KMS-11 (cell line): ENCODE results near the gene TSPAN5.
A peak's percentile ranks its signal among the peaks of the same experiment; 100 is the strongest.

Experiments used
- H2AFZ ChIP-seq: fragments of 200-600 bp; sonication (generic); 2 replicates; pipeline ENCODE4 v1.6.1; 2016; ENCODE audit warnings: antibody characterized with exemption, mixed run types, low read depth
- H3K27ac ChIP-seq: fragments of 200-600 bp; sonication (generic); 2 replicates; pipeline ENCODE4 v1.6.1; 2016; ENCODE audit warnings: mild to moderate bottlenecking, mixed run types
- H3K27me3 ChIP-seq: fragments of 200-600 bp; sonication (generic); 2 replicates; pipeline ENCODE4 v1.6.1; 2017; ENCODE audit warnings: mild to moderate bottlenecking, low read depth, mixed run types, moderate library complexity; ENCODE audit not compliant: insufficient read depth
- H3K36me3 ChIP-seq: fragments of 200-600 bp; sonication (generic); 2 replicates; pipeline ENCODE4 v1.6.1; 2017; ENCODE audit warnings: mild to moderate bottlenecking, mixed run types; ENCODE audit not compliant: insufficient read depth
- H3K4me1 ChIP-seq: fragments of 200-600 bp; sonication (generic); 2 replicates; pipeline ENCODE4 v1.6.1; 2016; ENCODE audit warnings: mild to moderate bottlenecking, low read depth, mixed run types; ENCODE audit not compliant: poor library complexity, severe bottlenecking
- H3K4me2 ChIP-seq: fragments of 200-600 bp; sonication (generic); 2 replicates; pipeline ENCODE4 v1.7.0; 2016; ENCODE audit warnings: mild to moderate bottlenecking, mixed run types
- H3K4me3 ChIP-seq: fragments of 200-600 bp; sonication (generic); IDR thresholded peaks from 2 replicates; pipeline ENCODE4 v1.6.1; 2017; ENCODE audit warnings: low read depth, low read length, mixed read lengths; ENCODE audit not compliant: insufficient read depth
- H3K79me2 ChIP-seq: fragments of 200-600 bp; sonication (generic); 2 replicates; pipeline ENCODE4 v1.6.1; 2016; ENCODE audit warnings: low read depth, mixed run types; ENCODE audit not compliant: insufficient read depth
- H3K9ac ChIP-seq: fragments of 200-600 bp; sonication (generic); 2 replicates; pipeline ENCODE4 v1.6.1; 2016; ENCODE audit warnings: mild to moderate bottlenecking, mixed run types
- H4K20me1 ChIP-seq: fragments of 200-600 bp; sonication (generic); 2 replicates; pipeline ENCODE4 v1.6.1; 2016; ENCODE audit warnings: mild to moderate bottlenecking, mixed run types; ENCODE audit not compliant: insufficient read depth
- TF ChIP-seq, protein P1 (sequence below): fragments of 200-600 bp; sonication (generic); conservative IDR thresholded peaks from 2 replicates; pipeline ENCODE4 v1.6.1; 2017; ENCODE audit warnings: low read depth, mild to moderate bottlenecking, antibody characterized with exemption, low read length, moderate library complexity, mixed read lengths

Gene TSPAN5

DNA sequence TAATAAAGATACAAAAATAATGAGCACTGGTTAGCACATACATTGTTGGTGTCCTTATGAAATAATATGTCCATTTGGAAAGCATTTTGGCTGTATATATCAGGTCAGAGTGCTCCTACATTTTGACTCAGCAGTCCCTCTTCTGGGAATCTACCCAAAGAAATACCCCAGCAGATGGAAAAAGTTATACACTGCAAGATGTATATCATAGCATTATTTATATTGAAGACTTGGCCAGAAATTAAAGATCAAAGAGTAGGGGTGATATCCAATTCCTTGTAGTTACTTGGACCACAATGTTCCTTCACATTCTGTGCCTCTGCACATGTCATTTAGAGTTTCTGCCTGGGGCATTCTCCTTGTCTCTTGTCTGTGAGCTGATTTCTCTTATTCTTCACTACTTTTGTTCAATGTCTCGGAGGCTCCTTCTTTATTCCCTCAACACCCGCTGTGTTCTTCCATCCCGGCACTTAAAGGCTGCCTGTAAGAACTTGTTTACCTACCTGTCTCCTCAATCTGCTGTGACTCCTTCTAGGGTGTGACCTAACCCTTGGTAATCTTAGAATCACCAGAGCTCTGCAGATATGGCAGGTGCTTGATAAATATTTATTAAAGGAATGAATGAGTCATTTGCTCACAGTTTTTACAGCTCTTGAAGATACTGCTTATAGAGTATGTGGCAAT lies 3.1 kb upstream of the TSPAN5 start:
- Histone ChIP-seq H3K4me2 (peak overlapping the region; percentile 98), H3K79me2 (peaks cover 7% of the 10 kb centered on the region; the same call in 1 of the 2 replicates), H3K4me3 (no peak overlapping the region), H3K9ac (peak overlapping the region; percentile 76; the same call in 1 of the 2 replicates), H3K36me3 (no peaks in the 10 kb centered on the region), H3K27ac (peak overlapping the region; percentile 99), H2AFZ (peak overlapping the region; percentile 72; the same call in 1 of the 2 replicates), H3K27me3 (no peaks in the 10 kb centered on the region), H3K4me1 (peaks cover 65% of the 10 kb centered on the region), H4K20me1 (no peaks in the 10 kb centered on the region)
- TF ChIP-seq, protein P1, sequence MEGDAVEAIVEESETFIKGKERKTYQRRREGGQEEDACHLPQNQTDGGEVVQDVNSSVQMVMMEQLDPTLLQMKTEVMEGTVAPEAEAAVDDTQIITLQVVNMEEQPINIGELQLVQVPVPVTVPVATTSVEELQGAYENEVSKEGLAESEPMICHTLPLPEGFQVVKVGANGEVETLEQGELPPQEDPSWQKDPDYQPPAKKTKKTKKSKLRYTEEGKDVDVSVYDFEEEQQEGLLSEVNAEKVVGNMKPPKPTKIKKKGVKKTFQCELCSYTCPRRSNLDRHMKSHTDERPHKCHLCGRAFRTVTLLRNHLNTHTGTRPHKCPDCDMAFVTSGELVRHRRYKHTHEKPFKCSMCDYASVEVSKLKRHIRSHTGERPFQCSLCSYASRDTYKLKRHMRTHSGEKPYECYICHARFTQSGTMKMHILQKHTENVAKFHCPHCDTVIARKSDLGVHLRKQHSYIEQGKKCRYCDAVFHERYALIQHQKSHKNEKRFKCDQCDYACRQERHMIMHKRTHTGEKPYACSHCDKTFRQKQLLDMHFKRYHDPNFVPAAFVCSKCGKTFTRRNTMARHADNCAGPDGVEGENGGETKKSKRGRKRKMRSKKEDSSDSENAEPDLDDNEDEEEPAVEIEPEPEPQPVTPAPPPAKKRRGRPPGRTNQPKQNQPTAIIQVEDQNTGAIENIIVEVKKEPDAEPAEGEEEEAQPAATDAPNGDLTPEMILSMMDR = no peak

DNA sequence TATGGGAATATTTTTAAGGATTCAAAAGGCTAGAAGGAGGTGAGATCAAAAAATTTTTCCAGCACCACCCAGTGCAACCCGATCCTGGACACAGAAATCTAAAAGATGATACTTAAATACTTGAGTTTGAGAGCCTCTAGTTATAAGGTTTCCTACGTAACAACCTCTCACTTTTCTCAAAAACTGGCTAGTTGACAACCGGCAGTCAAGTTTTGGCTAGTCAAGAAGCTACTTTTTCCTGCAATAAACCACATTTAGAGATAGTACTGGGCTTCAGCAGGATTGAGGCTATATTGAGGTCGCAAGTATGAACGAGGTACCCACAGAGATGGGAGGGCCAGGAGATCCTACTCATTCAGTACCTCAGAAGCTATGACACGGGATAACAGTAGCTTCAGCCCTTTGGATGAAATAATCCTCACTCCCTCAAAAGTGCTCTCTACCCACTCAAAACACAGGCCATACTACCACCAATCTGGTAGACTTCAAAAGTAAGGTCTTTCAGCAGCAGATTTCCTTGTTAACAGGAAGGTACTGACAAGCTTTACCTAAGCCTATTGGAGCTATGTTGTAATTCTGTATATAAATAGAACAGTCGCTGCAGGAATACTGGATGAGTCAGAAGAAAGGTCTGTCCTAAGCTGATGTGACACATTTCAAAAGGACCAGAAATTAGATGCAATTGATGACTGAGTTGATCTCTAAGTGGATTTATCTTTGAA lies 1.5 kb upstream of the TSPAN5 start:
- Histone ChIP-seq H3K27me3 (no peaks in the 10 kb centered on the region), H3K27ac (no peak overlapping the region), H3K4me3 (no peak overlapping the region), H3K4me2 (peak overlapping the region; percentile 98; the same call in 1 of the 2 replicates), H3K9ac (no peak overlapping the region), H3K4me1 (peaks cover 76% of the 10 kb centered on the region), H3K79me2 (peaks cover 23% of the 10 kb centered on the region; the same call in 1 of the 2 replicates), H4K20me1 (no peaks in the 10 kb centered on the region), H2AFZ (no peak overlapping the region), H3K36me3 (no peaks in the 10 kb centered on the region)
- TF ChIP-seq, protein P1 = no peak

DNA sequence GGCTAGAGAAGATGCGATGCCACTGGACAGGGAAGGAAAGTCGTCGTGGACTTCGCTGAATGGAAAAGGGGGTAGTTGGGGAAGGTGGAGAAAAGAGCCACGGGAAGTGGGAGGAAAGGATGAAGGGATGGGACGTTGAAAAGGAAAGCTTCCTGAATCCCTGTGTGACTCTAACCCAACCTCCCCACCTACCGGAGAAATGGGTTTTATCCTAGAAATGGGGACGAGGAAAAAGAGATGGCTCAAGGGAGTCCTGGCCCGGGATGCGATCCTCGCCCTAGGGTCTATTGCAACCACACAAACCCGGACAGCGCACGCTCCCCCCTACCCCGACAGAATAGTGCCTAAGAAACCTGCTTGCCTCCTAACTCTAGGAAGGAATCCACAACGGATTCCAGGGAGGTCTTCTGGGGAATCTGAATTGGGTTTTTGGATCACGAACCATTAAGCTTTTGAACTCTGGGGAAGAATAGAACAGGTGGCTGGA lies 738 bp upstream of the TSPAN5 start:
- H2AFZ ChIP-seq = peak overlapping the region; percentile 83
- H3K27ac ChIP-seq = no peak overlapping the region
- peak overlapping the region; percentile 55 for H3K9ac ChIP-seq

DNA sequence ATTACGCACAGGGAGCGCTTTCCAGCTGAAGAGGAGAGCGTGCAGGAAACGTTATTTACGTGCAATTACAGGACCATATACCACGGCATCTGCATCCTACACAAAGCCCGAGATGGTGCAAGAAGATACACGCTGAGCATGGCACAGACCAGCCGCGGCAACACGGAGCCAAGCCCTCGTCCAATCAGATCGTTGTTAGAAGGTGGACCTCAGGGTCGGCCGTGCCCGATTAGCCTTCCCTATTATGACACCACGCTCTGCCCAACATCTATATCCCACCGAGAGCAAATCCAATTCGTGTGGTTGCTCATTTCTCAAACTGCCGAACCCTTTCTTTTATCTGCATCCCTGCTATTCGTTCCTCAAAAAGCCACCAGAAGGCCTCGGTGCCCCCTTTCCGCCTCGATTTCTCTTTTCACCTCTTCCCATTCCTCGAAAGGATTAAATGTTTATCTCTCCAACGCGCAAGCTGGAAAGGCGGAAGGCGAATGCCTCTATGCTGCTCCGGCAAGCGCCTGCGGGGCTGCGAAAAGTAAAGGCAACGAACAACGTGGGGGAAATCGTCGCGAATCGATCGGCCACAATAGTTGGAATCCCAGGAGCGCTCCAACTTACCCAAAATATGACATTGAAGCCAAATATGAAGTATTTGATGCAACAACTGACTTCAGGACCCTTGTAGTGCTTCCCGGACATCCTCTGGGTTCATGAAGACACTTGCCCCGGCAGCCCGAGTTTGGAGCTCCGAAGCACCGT lies 702 bp downstream of the TSPAN5 start:
- no peak overlapping the region for H3K4me3 ChIP-seq
- peaks cover 36% of the 10 kb centered on the region; the same call in 1 of the 2 replicates for H3K79me2 ChIP-seq
- H4K20me1 ChIP-seq = no peaks in the 10 kb centered on the region
- H2AFZ ChIP-seq = peak overlapping the region; percentile 85
- peak overlapping the region; percentile 48; the same call in 1 of the 2 replicates for H3K9ac ChIP-seq
- peaks cover 57% of the 10 kb centered on the region for H3K4me1 ChIP-seq
- TF ChIP-seq, protein P1 = no peak
- peak overlapping the region; percentile 42 for H3K27ac ChIP-seq
- no peaks in the 10 kb centered on the region for H3K36me3 ChIP-seq
- H3K4me2 ChIP-seq = peak overlapping the region; percentile 91
- no peaks in the 10 kb centered on the region for H3K27me3 ChIP-seq

More for the DNA sequence above, 738 bp upstream of the TSPAN5 start:
- peaks cover 69% of the 10 kb centered on the region for H3K4me1 ChIP-seq
- H3K27me3 ChIP-seq = no peaks in the 10 kb centered on the region
- TF ChIP-seq, protein P1 = no peak
- no peak overlapping the region for H3K4me3 ChIP-seq
- H3K4me2 ChIP-seq = peak overlapping the region; percentile 75
- H3K36me3 ChIP-seq = no peaks in the 10 kb centered on the region
- H3K79me2 ChIP-seq = peaks cover 29% of the 10 kb centered on the region; the same call in 1 of the 2 replicates
- H4K20me1 ChIP-seq = no peaks in the 10 kb centered on the region
